Activated B cell treated with CpG ODN at 0.5 μM for 24 hours (primary cell): ENCODE results near the gene MOXD1. TPM values are rescaled to one million over a fixed set of nuclear protein-coding genes. Genes with fewer than 3 reads are reported as not detected.

Experiments used
- ATAC-seq: fragments of 200-7000 bp; cut with Tn5 transposase; one replicate; pipeline ENCODE4 v1.10.0; 2021; ENCODE audit warnings: low read depth, mild to moderate bottlenecking, moderate library complexity
- CTCF ChIA-PET: fragments of 350-600 bp; sonication (Branson Sonifier 250); formaldehyde crosslinking; loops from one replicate; lab custom pipeline; 2021; ENCODE audit warnings: antibody characterized with exemption; lab: Charles Lee
- POLR2A ChIA-PET: fragments of 350-600 bp; sonication (Branson Sonifier 250); formaldehyde crosslinking; loops from one replicate; lab custom pipeline; 2021; ENCODE audit warnings: antibody characterized with exemption; lab: Charles Lee
- DNase-seq: peaks from one replicate; pipeline ENCODE4 v3.0.0; 2022
- H3K27ac Mint-ChIP-seq: one replicate; pipeline ENCODE4 v1.8.0; 2020; ENCODE audit warnings: mixed read lengths
- H3K27me3 Mint-ChIP-seq: one replicate; pipeline ENCODE4 v1.8.0; 2021; ENCODE audit warnings: mixed read lengths
- H3K36me3 Mint-ChIP-seq: one replicate; pipeline ENCODE4 v1.8.0; 2021; ENCODE audit warnings: low read depth, mixed read lengths
- H3K4me1 Mint-ChIP-seq: one replicate; pipeline ENCODE4 v1.8.0; 2021; ENCODE audit warnings: mixed read lengths
- H3K4me3 Mint-ChIP-seq: one replicate; pipeline ENCODE4 v1.8.0; 2020; ENCODE audit warnings: mild to moderate bottlenecking, mixed read lengths
- H3K9me3 Mint-ChIP-seq: one replicate; pipeline ENCODE4 v1.8.0; 2020; ENCODE audit warnings: mixed read lengths
- CTCF ChIP-seq: fragments of 200-600 bp; IDR thresholded peaks from one replicate; pipeline ENCODE4 v1.8.0; 2022; ENCODE audit warnings: antibody characterized with exemption, mild to moderate bottlenecking
- intact Hi-C: fragments of 100-400 bp; cut with micrococcal nuclease; formaldehyde crosslinking; loops from one replicate; pipeline ENCODE4 v1.15.1; 2024
- total RNA-seq: library from RNA; stranded (reverse); gene quantifications from 2 replicates; pipeline ENCODE4 v1.2.3, GENCODE V29; 2022

MOXD1 gene
- total RNA-seq, 1 donor from 2014 or later, result 3.7 TPM

GRCh38 chr6:132334521-132334885, 66.8 kb downstream of the MOXD1 start:
- Mint-ChIP-seq H3K4me1 (peaks cover 3% of the 10 kb centered on the region), H3K9me3 (no peaks in the 10 kb centered on the region), H3K4me3 (no peak overlapping the region), H3K27me3 (peaks cover 4% of the 10 kb centered on the region), H3K36me3 (no peaks in the 10 kb centered on the region), H3K27ac (no peak overlapping the region)
- ChIA-PET POLR2A (no interaction called here), CTCF (interaction anchor here (0.8 to 2.6 kb wide), 5 partner anchors 21 to 150 kb away, joined by 3 to 6 read pairs (median 3); no protein-coding TSS in a partner anchor)
- intact Hi-C loops, result no loop called here
- TF ChIP-seq CTCF, result no peak
- DNase-seq (no peak), ATAC-seq (no peak)

DNA sequence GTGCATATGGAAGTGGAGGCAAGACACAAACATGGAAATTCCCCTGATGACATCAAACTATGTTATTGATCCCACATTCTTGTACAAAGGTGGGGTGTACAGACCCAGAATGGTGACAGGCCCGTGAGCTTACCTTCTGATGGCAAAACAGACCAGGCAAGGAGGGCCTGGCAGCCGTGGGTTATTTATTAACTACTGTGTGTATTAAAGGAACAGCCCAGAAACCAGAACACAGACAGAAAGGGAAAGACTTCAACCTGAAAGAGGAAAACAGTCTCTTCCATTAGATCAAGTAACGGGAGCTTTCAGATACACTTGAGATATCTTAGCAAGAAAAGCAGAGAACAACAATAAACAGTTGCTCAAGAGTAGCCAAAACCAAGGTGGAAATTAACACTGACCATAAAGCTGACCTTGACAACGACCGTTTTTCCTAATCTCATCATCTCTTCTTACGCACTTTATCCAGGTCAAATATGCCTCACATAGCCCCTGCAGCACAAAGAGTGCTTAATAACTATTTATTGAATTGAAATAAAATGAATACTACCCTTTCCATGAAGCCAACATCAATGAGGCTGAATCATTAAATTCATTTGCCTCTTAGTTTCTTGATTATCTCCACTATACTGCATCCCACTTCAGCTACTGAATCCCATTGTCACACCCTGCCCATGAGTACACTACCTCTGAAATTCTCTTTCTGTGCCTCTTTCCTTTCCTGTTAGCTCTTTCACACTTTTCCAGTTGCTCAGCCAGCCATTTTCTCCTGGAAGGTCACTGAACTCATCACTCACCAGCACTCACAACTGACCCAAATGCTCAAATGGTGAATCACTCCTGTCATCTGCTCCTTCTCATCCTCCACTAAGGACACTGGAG, 67.4 kb downstream of the MOXD1 start:
- Mint-ChIP-seq H3K9me3 (no peaks in the 10 kb centered on the region), H3K36me3 (peaks cover 3% of the 10 kb centered on the region), H3K27me3 (peaks cover 4% of the 10 kb centered on the region), H3K4me1 (peaks cover 3% of the 10 kb centered on the region), H3K27ac (no peak overlapping the region), H3K4me3 (no peak overlapping the region)
- DNase-seq (no peak), ATAC-seq (no peak)
- POLR2A ChIA-PET, result no interaction called here
- CTCF ChIA-PET, result interaction anchor here (0.8 to 2.6 kb wide), 5 partner anchors 21 to 151 kb away, joined by 3 to 6 read pairs (median 3); no protein-coding TSS in a partner anchor
- intact Hi-C loops, result no loop called here
- no peak for TF ChIP-seq CTCF

GRCh38 chr6:132330759-132331158, 70.5 kb downstream of the MOXD1 start:
- no peak for TF ChIP-seq CTCF
- Mint-ChIP-seq H3K4me3 (no peak overlapping the region), H3K9me3 (no peaks in the 10 kb centered on the region), H3K4me1 (peaks cover 6% of the 10 kb centered on the region), H3K27me3 (peaks cover 4% of the 10 kb centered on the region), H3K36me3 (peaks cover 3% of the 10 kb centered on the region), H3K27ac (no peak overlapping the region)
- POLR2A ChIA-PET, result no interaction called here
- CTCF ChIA-PET, result no interaction called here
- no peak for ATAC-seq
- no peak for DNase-seq
- intact Hi-C loops, result no loop called here

- DNase-seq, result no peak
- TF ChIP-seq CTCF, result no peak
- peaks cover 3% of the 10 kb centered on the region for H3K36me3 Mint-ChIP-seq
- H3K27ac Mint-ChIP-seq, result no peak overlapping the region
- H3K4me1 Mint-ChIP-seq, result peaks cover 7% of the 10 kb centered on the region
- ChIA-PET POLR2A (no interaction called here), CTCF (interaction anchor here (1.3 kb wide), 1 partner anchor 42 kb away, joined by 4 read pairs; no protein-coding TSS in a partner anchor)
- intact Hi-C loops, result no loop called here
- no peak for ATAC-seq
- no peaks in the 10 kb centered on the region for H3K27me3 Mint-ChIP-seq
- H3K4me3 Mint-ChIP-seq, result no peak overlapping the region
- peaks cover 6% of the 10 kb centered on the region for H3K9me3 Mint-ChIP-seq
Measured at GRCh38 chr6:132322398-132322797, 78.9 kb downstream of the MOXD1 start.

DNA sequence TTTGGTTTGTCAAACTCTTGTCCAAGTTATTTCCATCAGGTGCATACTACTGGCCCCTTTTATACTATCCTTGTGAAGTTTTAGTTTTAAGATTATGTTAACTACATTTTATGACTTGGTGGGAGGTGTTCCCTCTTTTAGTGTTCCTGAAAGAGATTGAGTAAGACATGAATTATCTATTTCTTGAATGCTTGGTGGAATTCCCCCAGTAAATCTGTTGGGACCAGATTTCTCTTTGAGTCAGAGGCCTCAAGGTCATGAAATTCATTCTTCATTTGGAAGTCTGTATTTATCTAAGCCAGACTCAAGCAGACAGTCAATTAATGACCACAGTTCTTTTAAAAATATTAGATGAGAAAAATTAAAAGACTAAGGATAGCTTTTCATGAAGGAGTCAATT, 81.3 kb downstream of the MOXD1 start:
- Mint-ChIP-seq H3K27me3 (no peaks in the 10 kb centered on the region), H3K4me3 (no peak overlapping the region), H3K9me3 (peaks cover 22% of the 10 kb centered on the region), H3K27ac (no peak overlapping the region), H3K36me3 (peaks cover 19% of the 10 kb centered on the region), H3K4me1 (peaks cover 4% of the 10 kb centered on the region)
- ChIA-PET CTCF (interaction anchor here (2.6 kb wide), 1 partner anchor 20 kb away, joined by 6 read pairs; no protein-coding TSS in a partner anchor), POLR2A (interaction anchor here (0.6 kb wide), 1 partner anchor 39 kb away, joined by 3 read pairs; no protein-coding TSS in a partner anchor)
- intact Hi-C loops, result no loop called here
- DNase-seq (no peak), ATAC-seq (no peak)
- no peak for TF ChIP-seq CTCF
